K562 (cell line): ENCODE data around the gene RPL22. TPM values are rescaled to one million over a fixed set of nuclear protein-coding genes. Genes with fewer than 3 reads are reported as not detected.
A peak's percentile ranks its signal among the peaks of the same experiment; 100 is the strongest.

Experiments used
- CTCF ChIP-seq, 3 experiments: IDR thresholded peaks in 2 of 3; conservative IDR thresholded peaks in 1 of 3; 2 replicates each; pipeline ENCODE4 v1.5.1; 2011 to 2012; ENCODE audit warnings: low read length in 3 of 3, mild to moderate bottlenecking in 3 of 3, control low read depth in 2 of 3, improper control_type of control experiment in 1 of 3, inconsistent platforms in 1 of 3, low read depth in 1 of 3, mixed read lengths in 1 of 3, moderate library complexity in 1 of 3; ENCODE audit not compliant: insufficient read depth in 2 of 3
- GATAD2B ChIP-seq: fragments of 450-650 bp; IDR thresholded peaks from 2 replicates; pipeline ENCODE4 v1.6.1; 2017; ENCODE audit warnings: mild to moderate bottlenecking, borderline replicate concordance
- RB1 ChIP-seq: fragments of 450-650 bp; IDR thresholded peaks from 2 replicates; pipeline ENCODE4 v1.6.1; 2017; ENCODE audit warnings: low read depth, mild to moderate bottlenecking
- REST ChIP-seq, 2 experiments: fragments of 450-650 bp; formaldehyde crosslinking in 1 of 2; IDR thresholded peaks; 2 replicates each; pipeline versions ENCODE4 v1.4.0 to v1.6.1; 2014 to 2020; ENCODE audit warnings: mild to moderate bottlenecking in 2 of 2, borderline replicate concordance in 1 of 2, low read depth in 1 of 2
- SMC3 ChIP-seq: conservative IDR thresholded peaks from 2 replicates; pipeline ENCODE4 v1.6.1; 2011; ENCODE audit warnings: low read depth, low read length, improper control_type of control experiment; ENCODE audit not compliant: insufficient read depth
- SNIP1 ChIP-seq: fragments of 450-650 bp; IDR thresholded peaks from 2 replicates; pipeline ENCODE4 v1.7.1; 2017; ENCODE audit warnings: low read depth, mild to moderate bottlenecking
- STAG1 ChIP-seq: sonication (generic); formaldehyde crosslinking; IDR thresholded peaks from 2 replicates; pipeline ENCODE4 v1.5.0; 2020; ENCODE audit warnings: missing genetic modification reagents, borderline replicate concordance
- YBX1 ChIP-seq: fragments of 450-650 bp; IDR thresholded peaks from 2 replicates; pipeline ENCODE4 v1.7.1; 2016; ENCODE audit warnings: mild to moderate bottlenecking
- ZNF699 ChIP-seq: fragments of 250-450 bp; sonication (Bioruptor Pico); IDR thresholded peaks from 2 replicates; pipeline ENCODE4 v1.8.0; 2021; ENCODE audit warnings: mild to moderate bottlenecking, moderate library complexity; ENCODE audit not compliant: insufficient replicate concordance
- polyA plus RNA-seq, 8 experiments: library from polyadenylated mRNA; depleted of rRNA in 4 of 8; stranded (reverse) in 5 of 8; unstranded in 3 of 8; fragments of >200 nt; fragmentation: Nextera tagmentation in 2 of 8; fragmentation: Illumina TruSeq in 1 of 8; extraction: Ambion mirVana in 2 of 8; extraction: Trizol in 1 of 8; gene quantifications; 2 replicates each; pipeline versions ENCODE4 v1.2.1 to v1.2.3, GENCODE V29; 2011 to 2014; ENCODE audit warnings: inconsistent platforms in 1 of 8, missing spikeins in 1 of 8
- total RNA-seq, 7 experiments: library from RNA; depleted of rRNA in 6 of 7; stranded (reverse); fragments of >200 nt in 6 of 7; fragmentation: Illumina TruSeq in 2 of 7; extraction: Trizol in 2 of 7; gene quantifications; 2 replicates each; pipeline versions ENCODE4 v1.2.1 to v1.2.3, GENCODE V29; 2011 to 2021; ENCODE audit warnings: low replicate concordance in 1 of 7

The RPL22 gene
- total and polyA plus RNA-seq, 9 of the 15 experiments (the other 6 are each of a cell fraction or from before 2014, with no cell fraction given) = 467 to 1,165 (median 607) TPM

DNA sequence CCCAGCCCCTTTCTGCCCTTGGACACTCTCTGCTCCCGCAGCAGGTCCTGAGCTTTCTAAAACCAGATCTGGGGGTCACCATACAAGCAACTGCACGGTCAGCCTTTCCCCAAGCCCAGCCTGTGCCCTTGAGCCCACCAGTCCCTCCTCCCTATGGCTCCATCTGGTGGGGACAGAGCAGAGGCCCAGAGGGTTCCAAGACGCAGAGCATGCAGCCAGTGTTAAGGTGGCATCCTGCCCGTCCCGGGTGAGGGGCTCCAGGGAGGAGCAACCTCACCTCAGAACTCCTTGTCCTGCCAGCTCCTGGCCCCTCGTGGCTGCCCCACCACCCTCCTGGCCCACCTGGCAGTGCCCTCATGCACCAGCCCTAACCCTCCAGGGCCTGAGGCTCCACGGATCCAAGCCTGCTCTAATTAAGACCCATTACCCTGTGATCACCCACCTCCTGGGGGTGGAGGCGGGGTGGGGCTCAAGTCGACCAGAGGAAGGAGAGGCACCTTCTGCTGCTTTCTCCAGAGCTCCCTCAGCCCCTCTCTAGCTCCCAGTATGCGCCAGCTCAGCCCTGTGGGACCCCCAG, 27.8 kb downstream of the RPL22 start (continued):
- TF ChIP-seq REST (IDR thresholded peaks at IDR 0.05; ENCODE audit: borderline replicate concordance) (peak; percentile 43; the same call in 1 of the 2 replicates), REST (CRISPR knock-in tag; IDR thresholded peaks at IDR 0.05; ENCODE audit: low read depth) (no peak), YBX1 (no peak), RB1 (no peak), SNIP1 (no peak), STAG1 (CRISPR knock-in tag) (peak; percentile 36; the same call in 1 of the 2 replicates), ZNF699 (CRISPR knock-in tag) (no peak), CTCF (IDR thresholded peaks at IDR 0.05 in 2 of 3, conservative IDR thresholded peaks at IDR 0.05 in 1 of 3; ENCODE audit: insufficient read depth in 2 of 3, low read depth in 1 of 3, low read length in 3 of 3) (peak; percentile 54 to 65 (median 55)), SMC3 (peak; percentile 50), GATAD2B (no peak)
